Esophagus muscularis mucosa (tissue), 4 donors: Measurements from ENCODE around the gene SIX2. TPM values are rescaled to one million over a fixed set of nuclear protein-coding genes. Genes with fewer than 3 reads are reported as not detected.
A peak's percentile ranks its signal among the peaks of the same experiment; 100 is the strongest.

Source experiments
- DNase-seq: peaks from one replicate; pipeline ENCODE4 v3.0.0-alpha.2; 2017; ENCODE audit errors: extremely low spot score
- H3K27ac ChIP-seq, 4 donors: fragments of 200-600 bp; sonication (generic); replicated peaks in 1 of 4; 1 replicate in 3 of 4; 2 replicates in 1 of 4; pipeline ENCODE4 v1.5.1; 2016 to 2019; ENCODE audit warnings: mild to moderate bottlenecking in 1 of 4
- H3K27me3 ChIP-seq, 4 donors: fragments of 200-600 bp; sonication (generic); one replicate each; pipeline versions ENCODE4 v1.5.1 to v1.6.0; 2016 to 2019
- H3K36me3 ChIP-seq, 4 donors: fragments of 200-600 bp; sonication (generic); one replicate each; pipeline ENCODE4 v1.5.1; 2016 to 2019
- H3K4me1 ChIP-seq, 4 donors: fragments of 200-600 bp; sonication (generic); one replicate each; pipeline ENCODE4 v1.5.1; 2016 to 2019
- H3K4me3 ChIP-seq, 4 donors: fragments of 200-600 bp; sonication (generic); 1 replicate in 2 of 4; 2 replicates in 2 of 4; pipeline ENCODE4 v1.5.1; 2016 to 2019; ENCODE audit warnings: mild to moderate bottlenecking in 4 of 4, moderate library complexity in 1 of 4
- H3K9me3 ChIP-seq, 4 donors: fragments of 200-600 bp; sonication (generic); 1 replicate in 3 of 4; 2 replicates in 1 of 4; pipeline ENCODE4 v1.5.1; 2016 to 2019
- EP300 ChIP-seq: sonication (generic); formaldehyde crosslinking; IDR thresholded peaks from one replicate; pipeline ENCODE4 v1.6.1; 2017; ENCODE audit warnings: antibody characterized with exemption
- POLR2A ChIP-seq: fragments of 450-650 bp; IDR thresholded peaks from one replicate; pipeline ENCODE4 v1.6.1; 2017; ENCODE audit warnings: antibody characterized with exemption, moderate library complexity, mild to moderate bottlenecking, low read depth
- POLR2AphosphoS5 ChIP-seq, 2 donors: sonication (generic); formaldehyde crosslinking; IDR thresholded peaks; one replicate each; pipeline ENCODE4 v1.6.1; 2017; ENCODE audit warnings: antibody characterized with exemption in 2 of 2
- WGBS: methylation state at CpG from one replicate; pipeline ENCODE4 v1.1.5; 2018; 5-methylcytosine and 5-hydroxymethylcytosine counted together
- intact Hi-C: fragments of 100-400 bp; cut with DNase I; formaldehyde crosslinking; loops from one replicate; pipeline ENCODE4 v1.15.1; 2023
- total RNA-seq, 4 donors: library from RNA; depleted of rRNA; stranded (reverse); fragments of >200 nt; gene quantifications; one replicate each; pipeline versions ENCODE4 v1.1.0 to v1.2.1, GENCODE V29; 2016
- TF ChIP-seq, protein P1 (sequence below), 3 experiments: fragments of 200-600 bp in 2 of 3; fragments of 450-650 bp in 1 of 3; sonication (generic) in 2 of 3; IDR thresholded peaks; one replicate each; pipeline ENCODE4 v1.5.1; 2017 to 2019; ENCODE audit warnings: antibody characterized with exemption in 3 of 3, mild to moderate bottlenecking in 2 of 3, moderate library complexity in 1 of 3

The SIX2 gene
- total RNA-seq, 4 donors from 2014 or later, result under 0.01 to 1.9 (median 1.5) TPM

DNA sequence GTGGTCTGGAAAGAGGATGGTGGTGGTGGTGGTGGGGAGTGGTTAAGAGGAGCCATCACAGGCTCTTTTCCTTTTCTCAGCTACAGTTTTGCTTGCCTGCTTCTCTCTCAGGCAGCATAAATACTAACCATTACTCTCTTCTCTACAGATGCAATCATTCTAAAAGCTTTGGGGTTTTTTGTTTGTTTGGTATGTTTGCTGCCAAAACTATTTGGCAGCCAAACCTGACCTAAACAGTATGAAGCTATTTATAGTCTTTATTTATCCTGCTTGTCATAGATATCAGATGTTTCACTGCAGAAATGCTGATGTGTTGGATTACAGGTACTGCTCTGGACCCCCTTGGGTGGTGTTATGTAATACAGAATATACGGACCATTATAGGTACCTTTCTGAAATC, 52.4 kb downstream of the SIX2 start:
- Histone ChIP-seq H3K36me3 (no peaks in the 10 kb centered on the region), H3K4me3 (no peak overlapping the region), H3K9me3 (no peaks in the 10 kb centered on the region), H3K27me3 (peaks cover 0 to 82% (median 41%) of the 10 kb centered on the region in 4 donors), H3K4me1 (peaks cover 27 to 41% (median 34%) of the 10 kb centered on the region in 4 donors), H3K27ac (no peak overlapping the region)
- intact Hi-C loops, result loop anchor here (2.0 to 10.0 kb wide), 2 partner anchors 478 to 562 kb away; no protein-coding TSS in a partner anchor
- no peak for DNase-seq
- TF ChIP-seq, protein P1, sequence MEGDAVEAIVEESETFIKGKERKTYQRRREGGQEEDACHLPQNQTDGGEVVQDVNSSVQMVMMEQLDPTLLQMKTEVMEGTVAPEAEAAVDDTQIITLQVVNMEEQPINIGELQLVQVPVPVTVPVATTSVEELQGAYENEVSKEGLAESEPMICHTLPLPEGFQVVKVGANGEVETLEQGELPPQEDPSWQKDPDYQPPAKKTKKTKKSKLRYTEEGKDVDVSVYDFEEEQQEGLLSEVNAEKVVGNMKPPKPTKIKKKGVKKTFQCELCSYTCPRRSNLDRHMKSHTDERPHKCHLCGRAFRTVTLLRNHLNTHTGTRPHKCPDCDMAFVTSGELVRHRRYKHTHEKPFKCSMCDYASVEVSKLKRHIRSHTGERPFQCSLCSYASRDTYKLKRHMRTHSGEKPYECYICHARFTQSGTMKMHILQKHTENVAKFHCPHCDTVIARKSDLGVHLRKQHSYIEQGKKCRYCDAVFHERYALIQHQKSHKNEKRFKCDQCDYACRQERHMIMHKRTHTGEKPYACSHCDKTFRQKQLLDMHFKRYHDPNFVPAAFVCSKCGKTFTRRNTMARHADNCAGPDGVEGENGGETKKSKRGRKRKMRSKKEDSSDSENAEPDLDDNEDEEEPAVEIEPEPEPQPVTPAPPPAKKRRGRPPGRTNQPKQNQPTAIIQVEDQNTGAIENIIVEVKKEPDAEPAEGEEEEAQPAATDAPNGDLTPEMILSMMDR (IDR thresholded peaks at IDR 0.05), result no peak
- no peak for TF ChIP-seq POLR2A
- no peak for TF ChIP-seq EP300
- no peak for TF ChIP-seq POLR2AphosphoS5 (IDR thresholded peaks at IDR 0.05)
- 50% methylated on average over 1 of the region's 1 CpG for WGBS

DNA sequence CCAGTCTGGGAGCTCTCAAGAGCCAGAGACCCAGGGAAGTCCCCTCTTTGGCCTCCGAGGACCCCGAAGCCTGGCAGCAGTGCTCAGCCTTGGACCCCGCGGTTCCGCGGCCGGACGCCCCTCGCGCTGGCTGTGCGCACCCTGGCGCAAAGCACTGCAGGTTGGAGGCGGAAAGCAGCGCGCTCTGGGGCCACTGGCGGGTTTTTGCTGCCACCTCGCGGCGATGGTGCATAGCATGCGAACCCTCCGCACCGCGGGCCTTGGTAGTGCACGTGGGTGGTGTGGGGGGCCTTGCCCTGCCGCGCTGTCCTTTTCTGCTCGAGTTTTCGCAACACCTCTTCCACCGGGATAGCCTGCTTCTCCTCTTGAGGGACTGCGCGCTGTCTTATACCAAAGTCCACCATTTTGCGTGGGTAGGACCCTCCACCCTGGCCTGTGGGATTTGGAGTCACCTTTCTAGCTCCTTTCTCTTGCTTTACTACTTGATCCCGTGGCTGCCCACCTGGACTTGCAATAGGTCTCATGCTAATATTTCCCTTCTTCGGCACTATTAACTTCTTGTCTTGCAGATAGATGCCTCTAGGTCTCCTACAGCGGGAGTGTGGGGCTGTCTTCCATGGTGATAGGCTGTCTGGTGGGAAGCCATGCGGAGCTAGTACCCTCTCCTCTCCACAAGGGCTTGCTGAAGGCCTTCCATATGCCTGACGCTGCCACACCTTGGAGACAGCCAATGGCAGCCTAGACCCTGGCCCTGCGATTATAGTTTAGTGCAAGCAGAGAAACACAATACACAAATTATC, 53.5 kb downstream of the SIX2 start:
- Histone ChIP-seq H3K36me3 (no peaks in the 10 kb centered on the region), H3K4me3 (peak overlapping the region; percentile 21 to 43 (median 30)), H3K27ac (no peak overlapping the region), H3K4me1 (peaks cover 29 to 45% (median 37%) of the 10 kb centered on the region in 4 donors), H3K27me3 (peaks cover 0 to 85% (median 44%) of the 10 kb centered on the region in 4 donors), H3K9me3 (no peaks in the 10 kb centered on the region)
- DNase-seq, result no peak
- WGBS, result 21% methylated on average over 22 of the region's 38 CpGs
- TF ChIP-seq POLR2A, result no peak
- TF ChIP-seq, protein P1 (IDR thresholded peaks at IDR 0.05), result peak; percentile 73 to 90 (median 89)
- intact Hi-C loops, result loop anchor here (2.0 to 10.0 kb wide), 2 partner anchors 477 to 561 kb away; no protein-coding TSS in a partner anchor

Other genes starting within 250 kb of the SIX2 start
- gene SIX3, start 67.8 kb downstream of the SIX2 start, total RNA-seq, result under 1 TPM; 0.11 to 0.42 (median 0.18) TPM